Activated T-helper 1 cell treated with anti-CD3 and anti-CD28 coated beads, Interleukin-12 subunit alpha, Interleukin-12 subunit beta, Interleukin-2, Interleukin-4 antibody, amounts not matched to agents 30 ng/mL and 10 ng/mL and 1 ng/mL, durations not matched to agents 14 hours and 24 hours and 36 hours (primary cell): ENCODE data around the gene SEH1L. TPM values are rescaled to one million over a fixed set of nuclear protein-coding genes. Genes with fewer than 3 reads are reported as not detected.
"Not testable (repeated sequence)": the region's sequence is repeated elsewhere in the genome, so short reads cannot be mapped to it uniquely, and the experiment has no call there.

ENCODE experiments used
- DNase-seq: peaks from one replicate; pipeline ENCODE4 v3.0.0; 2021; ENCODE audit warnings: low spot score
- H3K27ac Mint-ChIP-seq: one replicate; pipeline ENCODE4 v1.8.0; 2021; ENCODE audit warnings: mild to moderate bottlenecking, mixed read lengths
- H3K27me3 Mint-ChIP-seq: one replicate; pipeline ENCODE4 v1.8.0; 2022; ENCODE audit warnings: mild to moderate bottlenecking, moderate library complexity, mixed read lengths; ENCODE audit not compliant: insufficient read depth
- H3K36me3 Mint-ChIP-seq: one replicate; pipeline ENCODE4 v1.8.0; 2021; ENCODE audit warnings: low read depth, mixed read lengths
- H3K4me1 Mint-ChIP-seq: one replicate; pipeline ENCODE4 v1.8.0; 2021; ENCODE audit warnings: low read depth, mixed read lengths
- H3K4me3 Mint-ChIP-seq: one replicate; pipeline ENCODE4 v1.8.0; 2021; ENCODE audit warnings: mild to moderate bottlenecking, moderate library complexity, mixed read lengths
- H3K9me3 Mint-ChIP-seq: one replicate; pipeline ENCODE4 v1.8.0; 2021; ENCODE audit warnings: mixed read lengths
- intact Hi-C: fragments of 100-400 bp; cut with micrococcal nuclease; formaldehyde crosslinking; loops from one replicate; pipeline ENCODE4 v1.15.1; 2024
- total RNA-seq: library from RNA; stranded (reverse); gene quantifications from 2 replicates; pipeline ENCODE4 v1.2.3, GENCODE V29; 2022

Gene SEH1L, protein sequence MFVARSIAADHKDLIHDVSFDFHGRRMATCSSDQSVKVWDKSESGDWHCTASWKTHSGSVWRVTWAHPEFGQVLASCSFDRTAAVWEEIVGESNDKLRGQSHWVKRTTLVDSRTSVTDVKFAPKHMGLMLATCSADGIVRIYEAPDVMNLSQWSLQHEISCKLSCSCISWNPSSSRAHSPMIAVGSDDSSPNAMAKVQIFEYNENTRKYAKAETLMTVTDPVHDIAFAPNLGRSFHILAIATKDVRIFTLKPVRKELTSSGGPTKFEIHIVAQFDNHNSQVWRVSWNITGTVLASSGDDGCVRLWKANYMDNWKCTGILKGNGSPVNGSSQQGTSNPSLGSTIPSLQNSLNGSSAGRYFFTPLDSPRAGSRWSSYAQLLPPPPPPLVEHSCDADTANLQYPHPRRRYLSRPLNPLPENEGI
- total RNA-seq, result 121 and 124 TPM in 2 replicates

GRCh38 chr18:12947285-12948049, at the start of gene SEH1L:
Gene SEH1L, plus strand, starts transcription at chr18:12948011. Its CDS starts 111 bp downstream, at chr18:12948122.
- H3K36me3 Mint-ChIP-seq, result peaks cover 23% of the 10 kb centered on the region
- DNase-seq, result peak; percentile 96
- H3K9me3 Mint-ChIP-seq, result no peaks in the 10 kb centered on the region
- intact Hi-C loops, result loop anchor here (1.0 to 5.0 kb wide), 11 partner anchors 44 to 965 kb away; partner anchors contain the start of genes AFG3L2, CEP192, CEP76 and FAM210A
- peaks cover 44% of the 10 kb centered on the region for H3K4me1 Mint-ChIP-seq
- H3K27me3 Mint-ChIP-seq, result peaks cover 2% of the 10 kb centered on the region
- peak within 1 kb of the TSS; percentile 98 for H3K27ac Mint-ChIP-seq
- peak within 1 kb of the TSS; percentile 98 for H3K4me3 Mint-ChIP-seq

DNA sequence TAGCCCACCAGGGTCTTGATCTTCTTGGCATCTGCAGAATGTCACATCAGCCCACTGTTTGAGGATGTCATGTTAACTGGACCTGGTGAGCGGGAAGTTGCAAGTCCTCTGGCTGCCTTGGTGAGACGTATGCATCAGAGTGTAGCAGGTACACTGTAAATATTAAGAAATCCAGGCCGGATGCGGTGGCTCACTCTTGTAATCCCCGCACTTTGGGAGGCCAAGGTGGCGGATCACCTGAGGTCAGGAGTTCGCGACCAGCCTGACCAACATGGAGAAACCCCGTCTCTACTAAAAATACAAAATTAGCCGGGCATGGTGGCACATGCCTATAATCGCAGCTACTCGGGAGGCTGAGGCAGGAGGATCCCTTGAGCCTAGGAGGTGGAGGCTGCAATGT, 46.6 kb upstream of the SEH1L start:
- H3K4me3 Mint-ChIP-seq, H3K36me3 Mint-ChIP-seq, intact Hi-C loops, H3K27ac Mint-ChIP-seq, H3K4me1 Mint-ChIP-seq, DNase-seq, H3K9me3 Mint-ChIP-seq: not testable (repeated sequence)
- H3K27me3 Mint-ChIP-seq, result peaks cover 25% of the 10 kb centered on the region

GRCh38 chr18:12904012-12904516, 43.7 kb upstream of the SEH1L start:
- Mint-ChIP-seq H3K4me3 (no peak overlapping the region), H3K9me3 (no peaks in the 10 kb centered on the region), H3K27ac (peak overlapping the region; percentile 82), H3K36me3 (no peaks in the 10 kb centered on the region), H3K27me3 (peaks cover 25% of the 10 kb centered on the region), H3K4me1 (peaks cover 9% of the 10 kb centered on the region)
- intact Hi-C loops, result no loop called here
- DNase-seq, result peak; percentile 51

GRCh38 chr18:12906119-12906518, 41.7 kb upstream of the SEH1L start:
- H3K27ac Mint-ChIP-seq, result no peak overlapping the region
- H3K27me3 Mint-ChIP-seq, result peaks cover 25% of the 10 kb centered on the region
- no peak for DNase-seq
- no peak overlapping the region for H3K4me3 Mint-ChIP-seq
- no peaks in the 10 kb centered on the region for H3K9me3 Mint-ChIP-seq
- H3K4me1 Mint-ChIP-seq, result peaks cover 9% of the 10 kb centered on the region
- no peaks in the 10 kb centered on the region for H3K36me3 Mint-ChIP-seq
- intact Hi-C loops, result no loop called here

DNA sequence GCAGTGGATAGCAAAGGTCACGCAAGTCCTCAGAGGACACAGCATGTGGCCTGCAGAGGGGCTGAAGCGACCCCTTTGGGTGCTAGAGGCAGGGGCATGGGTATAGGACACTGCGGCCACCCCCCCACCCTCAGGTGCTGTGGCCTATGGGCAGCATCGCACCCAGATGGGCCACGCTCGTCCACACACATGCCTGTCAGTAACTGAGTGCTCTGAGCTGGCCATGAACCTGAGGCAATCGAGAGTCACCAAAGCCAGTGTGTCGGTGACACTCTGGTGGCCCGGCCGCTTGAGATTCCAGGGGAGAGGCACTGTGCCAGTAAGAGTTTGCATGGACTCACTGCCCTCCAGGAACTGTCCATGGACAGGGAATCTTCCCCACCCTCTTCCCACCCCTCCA, 41.0 kb upstream of the SEH1L start:
- Mint-ChIP-seq H3K27ac (no peak overlapping the region), H3K4me1 (peaks cover 9% of the 10 kb centered on the region), H3K36me3 (no peaks in the 10 kb centered on the region), H3K27me3 (peaks cover 23% of the 10 kb centered on the region), H3K9me3 (no peaks in the 10 kb centered on the region), H3K4me3 (no peak overlapping the region)
- intact Hi-C loops, result no loop called here
- no peak for DNase-seq

- H3K36me3 Mint-ChIP-seq, result no peaks in the 10 kb centered on the region
Measured at GRCh38 chr18:12907258-12907925, 40.4 kb upstream of the SEH1L start.

DNA sequence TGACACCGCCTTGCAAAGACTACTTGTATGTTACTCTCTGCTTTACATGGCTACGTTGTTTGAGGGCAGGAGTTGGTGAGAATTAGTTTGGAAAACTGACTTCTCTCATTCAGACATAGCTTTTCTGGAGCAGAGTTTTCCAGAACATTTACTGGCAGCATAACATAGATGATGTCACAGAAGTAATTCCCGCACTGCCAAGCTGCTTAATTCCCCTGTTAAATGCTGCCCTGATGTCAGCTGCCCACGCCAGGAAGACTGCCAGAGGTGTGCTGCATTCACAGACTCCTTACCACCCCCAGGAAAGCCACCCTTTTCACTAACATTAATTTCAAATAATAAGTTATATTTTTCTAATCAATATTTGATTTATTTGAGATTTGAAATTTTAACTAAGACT, 39.1 kb upstream of the SEH1L start:
- Mint-ChIP-seq H3K4me3 (no peak overlapping the region), H3K4me1 (peaks cover 7% of the 10 kb centered on the region), H3K36me3 (no peaks in the 10 kb centered on the region), H3K27me3 (peaks cover 27% of the 10 kb centered on the region), H3K27ac (no peak overlapping the region), H3K9me3 (peaks cover 5% of the 10 kb centered on the region)
- no peak for DNase-seq
- intact Hi-C loops, result no loop called here

More at GRCh38 chr18:12907258-12907925, 40.4 kb upstream of the SEH1L start:
- DNase-seq, result no peak
- H3K9me3 Mint-ChIP-seq, result no peaks in the 10 kb centered on the region
- peaks cover 20% of the 10 kb centered on the region for H3K27me3 Mint-ChIP-seq
- H3K4me3 Mint-ChIP-seq, result no peak overlapping the region
- intact Hi-C loops, result no loop called here
- H3K4me1 Mint-ChIP-seq, result peaks cover 9% of the 10 kb centered on the region
- no peak overlapping the region for H3K27ac Mint-ChIP-seq

DNA sequence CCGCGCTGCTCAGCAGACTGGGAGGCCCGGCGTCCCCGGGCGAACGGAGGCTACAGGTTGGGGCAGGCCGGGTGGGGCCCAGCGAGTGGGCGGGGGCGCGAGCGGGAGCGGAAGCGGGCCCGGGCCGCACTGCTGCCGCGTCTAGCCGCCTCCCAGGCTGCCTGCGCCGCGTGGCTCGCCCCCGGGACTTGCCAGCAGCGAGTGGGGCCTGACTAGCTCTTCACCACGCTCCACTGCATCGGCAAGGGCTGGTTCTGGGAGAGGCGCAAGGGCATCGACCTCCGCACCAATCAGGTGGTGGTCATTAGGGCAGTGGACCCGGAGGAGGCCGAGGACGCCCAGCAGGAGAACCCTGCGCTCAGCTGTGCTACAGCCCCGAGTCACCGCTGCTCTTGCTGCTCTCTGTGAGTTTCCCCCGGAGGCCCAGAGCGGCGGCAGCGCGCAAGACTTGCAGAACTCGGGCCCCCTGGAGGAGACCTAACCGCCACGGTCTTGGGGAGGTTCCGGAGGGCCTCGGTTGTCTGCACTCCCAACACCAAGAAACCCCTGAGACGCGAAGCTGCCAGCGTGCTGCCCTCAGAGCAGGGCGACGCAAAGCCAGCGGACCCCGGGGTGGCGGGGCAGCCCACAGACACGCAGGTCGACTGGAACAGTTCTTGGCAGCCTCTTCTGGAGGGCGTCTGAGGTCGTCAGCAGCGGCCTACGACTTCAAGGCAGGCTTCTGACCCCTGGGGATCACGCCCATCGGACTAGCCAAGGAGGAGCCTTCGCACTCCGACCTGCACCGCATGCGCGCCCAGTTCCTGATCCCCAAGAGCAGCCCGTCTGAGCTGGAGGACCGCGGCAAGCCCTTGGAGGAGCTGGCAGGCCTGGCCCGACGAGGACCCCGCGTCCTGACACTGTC, 36.5 kb upstream of the SEH1L start:
- Mint-ChIP-seq H3K27ac (no peak overlapping the region), H3K36me3 (no peaks in the 10 kb centered on the region), H3K4me1 (no peaks in the 10 kb centered on the region), H3K9me3 (peaks cover 7% of the 10 kb centered on the region), H3K27me3 (peaks cover 31% of the 10 kb centered on the region), H3K4me3 (peak overlapping the region; percentile 39)
- intact Hi-C loops, result loop anchor here (2.0 kb wide), 1 partner anchor 24 kb away; no protein-coding TSS in a partner anchor
- DNase-seq, result peak; percentile 40

- Mint-ChIP-seq H3K36me3 (no peaks in the 10 kb centered on the region), H3K4me1 (no peaks in the 10 kb centered on the region), H3K4me3 (no peak overlapping the region), H3K27ac (no peak overlapping the region), H3K9me3 (peaks cover 7% of the 10 kb centered on the region), H3K27me3 (peaks cover 30% of the 10 kb centered on the region)
- no peak for DNase-seq
- intact Hi-C loops, result loop anchor here (2.0 kb wide), 1 partner anchor 23 kb away; no protein-coding TSS in a partner anchor
Measured at GRCh38 chr18:12911929-12912703, 35.7 kb upstream of the SEH1L start.

- Mint-ChIP-seq H3K27me3 (peaks cover 17% of the 10 kb centered on the region), H3K4me3 (no peak overlapping the region), H3K27ac (peak overlapping the region; percentile 8), H3K4me1 (peaks cover 7% of the 10 kb centered on the region), H3K36me3 (no peaks in the 10 kb centered on the region), H3K9me3 (no peaks in the 10 kb centered on the region)
- no peak for DNase-seq
- intact Hi-C loops, result no loop called here
Measured at GRCh38 chr18:12921178-12921577, 26.6 kb upstream of the SEH1L start.

DNA sequence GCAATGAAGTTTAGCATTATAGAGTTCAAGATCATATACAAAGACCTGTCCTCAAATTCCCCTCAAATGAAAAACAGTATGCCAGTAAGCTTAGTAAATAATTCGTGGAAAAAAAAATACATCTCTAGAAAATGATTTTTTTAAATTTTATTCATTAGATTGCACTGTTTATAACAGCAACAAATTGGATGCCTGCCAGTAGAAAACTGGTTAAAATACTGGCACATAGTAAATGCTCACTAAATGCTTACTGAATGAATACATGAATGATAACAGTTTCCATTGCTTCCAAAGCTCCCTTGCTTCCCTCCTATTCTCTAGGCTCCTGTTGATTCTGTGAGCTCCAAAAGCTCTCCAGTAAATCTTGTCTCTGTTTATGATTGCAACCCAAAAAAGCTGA, 25.5 kb upstream of the SEH1L start:
- Mint-ChIP-seq H3K9me3 (no peaks in the 10 kb centered on the region), H3K36me3 (no peaks in the 10 kb centered on the region), H3K4me3 (no peak overlapping the region), H3K27me3 (peaks cover 17% of the 10 kb centered on the region), H3K27ac (no peak overlapping the region), H3K4me1 (peaks cover 7% of the 10 kb centered on the region)
- intact Hi-C loops, result no loop called here
- DNase-seq, result no peak
